Caco-2 (cell line): ENCODE results near the gene NSD1. TPM values are rescaled to one million over a fixed set of nuclear protein-coding genes. Genes with fewer than 3 reads are reported as not detected.

Source experiments
- BruUV-seq: library from RNA; stranded (reverse); fragments of 400-500 nt; replicated peaks from 2 replicates; lab custom pipeline; 2021; lab: Mats Ljungman, UMichigan
- CTCF ChIA-PET: fragments of 300-600 bp; sonication (Branson Sonifier 250); formaldehyde crosslinking; loops from one replicate; lab custom pipeline; 2022; ENCODE audit warnings: antibody characterized with exemption; lab: Charles Lee
- POLR2A ChIA-PET: fragments of 300-600 bp; sonication (Branson Sonifier 250); formaldehyde crosslinking; loops from one replicate; lab custom pipeline; 2022; ENCODE audit warnings: antibody characterized with exemption; lab: Charles Lee
- DNase-seq, 2 experiments: peaks; one replicate each; pipeline versions ENCODE4 v3.0.0 to v3.0.0-alpha.2; 2020 to 2022
- H3K27me3 ChIP-seq: replicated peaks from 2 replicates; pipeline ENCODE4 v1.6.0; 2011; ENCODE audit warnings: low read length; ENCODE audit not compliant: control insufficient read depth, insufficient read depth
- H3K36me3 ChIP-seq: 2 replicates; pipeline ENCODE4 v1.5.1; 2011; ENCODE audit warnings: low read length; ENCODE audit not compliant: control insufficient read depth, insufficient read depth
- H3K4me1 ChIP-seq: fragments of 250-450 bp; sonication (Bioruptor Pico); 2 replicates; pipeline ENCODE4 v1.5.1; 2020; ENCODE audit warnings: mild to moderate bottlenecking
- H3K4me3 ChIP-seq: 2 replicates; pipeline ENCODE4 v1.5.1; 2011; ENCODE audit warnings: low read depth, mild to moderate bottlenecking, control low read depth, low read length
- H3K9me3 ChIP-seq: fragments of 250-450 bp; sonication (Bioruptor Pico); 2 replicates; pipeline ENCODE4 v1.5.1; 2020; ENCODE audit warnings: mild to moderate bottlenecking, moderate library complexity
- H3K27ac Mint-ChIP-seq: one replicate; pipeline ENCODE4 v1.8.0; 2022; ENCODE audit warnings: mixed read lengths; ENCODE audit not compliant: unreplicated experiment
- H3K27me3 Mint-ChIP-seq: one replicate; pipeline ENCODE4 v1.8.0; 2022; ENCODE audit warnings: mixed read lengths; ENCODE audit not compliant: insufficient read depth, unreplicated experiment
- H3K36me3 Mint-ChIP-seq: one replicate; pipeline ENCODE4 v1.8.0; 2022; ENCODE audit warnings: mild to moderate bottlenecking, mixed read lengths; ENCODE audit not compliant: insufficient read depth, unreplicated experiment
- H3K4me1 Mint-ChIP-seq: one replicate; pipeline ENCODE4 v1.8.0; 2022; ENCODE audit warnings: low read depth, mixed read lengths; ENCODE audit not compliant: unreplicated experiment
- H3K4me3 Mint-ChIP-seq: one replicate; pipeline ENCODE4 v1.8.0; 2022; ENCODE audit warnings: mild to moderate bottlenecking, moderate library complexity, mixed read lengths; ENCODE audit not compliant: unreplicated experiment
- H3K9me3 Mint-ChIP-seq: one replicate; pipeline ENCODE4 v1.8.0; 2022; ENCODE audit warnings: mixed read lengths; ENCODE audit not compliant: unreplicated experiment
- CTCF ChIP-seq, 2 experiments: fragments of 200-600 bp in 1 of 2; IDR thresholded peaks; 1 replicate in 1 of 2; 2 replicates in 1 of 2; pipeline versions ENCODE4 v1.5.1 to v1.8.0; 2011 to 2022; ENCODE audit warnings: antibody characterized with exemption in 1 of 2, control low read depth in 1 of 2, inconsistent platforms in 1 of 2, low read depth in 1 of 2, low read length in 1 of 2, mild to moderate bottlenecking in 1 of 2, moderate library complexity in 1 of 2; ENCODE audit not compliant: insufficient read depth in 1 of 2, severe bottlenecking in 1 of 2, unreplicated experiment in 1 of 2
- intact Hi-C: fragments of 100-400 bp; cut with micrococcal nuclease; formaldehyde crosslinking; loops from one replicate; pipeline ENCODE4 v1.10.0; 2022; ENCODE audit not compliant: unreplicated experiment
- total RNA-seq: library from RNA; stranded (reverse); gene quantifications from 2 replicates; pipeline ENCODE4 v1.2.3, GENCODE V29; 2022

Gene NSD1
- total RNA-seq, 1 experiment from 2014 or later = 67.4 TPM

- no peaks in the 10 kb centered on the region for H3K27me3 Mint-ChIP-seq
- BruUV-seq = no TSS peak
- CTCF ChIA-PET = no interaction called here
These were observed 42.8 kb upstream of the NSD1 start for GRCh38 chr5:177090813-177091212.

GRCh38 chr5:177091232-177091631 is 42.3 kb upstream of the NSD1 start:
- Histone ChIP-seq H3K4me1 (peaks cover 26% of the 10 kb centered on the region), H3K4me3 (no peak overlapping the region), H3K36me3 (peaks cover 16% of the 10 kb centered on the region), H3K9me3 (no peaks in the 10 kb centered on the region), H3K27me3 (no peaks in the 10 kb centered on the region)
- Mint-ChIP-seq H3K4me3 (no peak overlapping the region), H3K27me3 (no peaks in the 10 kb centered on the region), H3K27ac (no peak overlapping the region), H3K4me1 (peaks cover 14% of the 10 kb centered on the region), H3K9me3 (no peaks in the 10 kb centered on the region), H3K36me3 (peaks cover 64% of the 10 kb centered on the region)
- intact Hi-C loops = no loop called here
- ChIA-PET CTCF (no interaction called here), POLR2A (no interaction called here)
- TF ChIP-seq CTCF (IDR thresholded peaks at IDR 0.05; ENCODE audit: insufficient read depth in 1 of 2, low read depth in 1 of 2, low read length in 1 of 2, severe bottlenecking in 1 of 2, unreplicated experiment in 1 of 2) = no peak
- no peak for DNase-seq
- no TSS peak for BruUV-seq

More at GRCh38 chr5:177090813-177091212, 42.8 kb upstream of the NSD1 start:
- H3K36me3 ChIP-seq = peaks cover 16% of the 10 kb centered on the region
- no peaks in the 10 kb centered on the region for H3K9me3 ChIP-seq
- H3K9me3 Mint-ChIP-seq = no peaks in the 10 kb centered on the region
- POLR2A ChIA-PET = no interaction called here
- peaks cover 31% of the 10 kb centered on the region for H3K4me1 ChIP-seq
- DNase-seq = no peak
- no peaks in the 10 kb centered on the region for H3K27me3 ChIP-seq
- H3K4me1 Mint-ChIP-seq = peaks cover 18% of the 10 kb centered on the region
- intact Hi-C loops = no loop called here
- no peak overlapping the region for H3K4me3 Mint-ChIP-seq
- H3K36me3 Mint-ChIP-seq = peaks cover 60% of the 10 kb centered on the region
- H3K27ac Mint-ChIP-seq = no peak overlapping the region
- no peak for TF ChIP-seq CTCF (IDR thresholded peaks at IDR 0.05; ENCODE audit: insufficient read depth in 1 of 2, low read depth in 1 of 2, low read length in 1 of 2, severe bottlenecking in 1 of 2, unreplicated experiment in 1 of 2)
- no peak overlapping the region for H3K4me3 ChIP-seq

GRCh38 chr5:177092178-177093081 is 41.1 kb upstream of the NSD1 start:
- Mint-ChIP-seq H3K9me3 (no peaks in the 10 kb centered on the region), H3K27me3 (no peaks in the 10 kb centered on the region), H3K27ac (no peak overlapping the region), H3K4me1 (peaks cover 11% of the 10 kb centered on the region), H3K36me3 (peaks cover 75% of the 10 kb centered on the region), H3K4me3 (no peak overlapping the region)
- no peaks in the 10 kb centered on the region for H3K27me3 ChIP-seq
- ChIA-PET CTCF (no interaction called here), POLR2A (no interaction called here)
- intact Hi-C loops = no loop called here
- no TSS peak for BruUV-seq
- peaks cover 17% of the 10 kb centered on the region for H3K36me3 ChIP-seq
- peaks cover 24% of the 10 kb centered on the region for H3K4me1 ChIP-seq
- TF ChIP-seq CTCF (IDR thresholded peaks at IDR 0.05; ENCODE audit: insufficient read depth in 1 of 2, low read depth in 1 of 2, low read length in 1 of 2, severe bottlenecking in 1 of 2, unreplicated experiment in 1 of 2) = no peak
- no peaks in the 10 kb centered on the region for H3K9me3 ChIP-seq
- no peak overlapping the region for H3K4me3 ChIP-seq
- no peak for DNase-seq
